GM21423 (cell line): ENCODE results near the gene LPAR2.
"Not testable (repeated sequence)": the region's sequence is repeated elsewhere in the genome, so short reads cannot be mapped to it uniquely, and the experiment has no call there.

Experiments used
- ATAC-seq: cut with Tn5 transposase; IDR thresholded peaks from one replicate; pipeline ENCODE4 v1.9.1; 2021; ENCODE audit warnings: mild to moderate bottlenecking, moderate library complexity; ENCODE audit not compliant: unreplicated experiment

The LPAR2 gene

DNA sequence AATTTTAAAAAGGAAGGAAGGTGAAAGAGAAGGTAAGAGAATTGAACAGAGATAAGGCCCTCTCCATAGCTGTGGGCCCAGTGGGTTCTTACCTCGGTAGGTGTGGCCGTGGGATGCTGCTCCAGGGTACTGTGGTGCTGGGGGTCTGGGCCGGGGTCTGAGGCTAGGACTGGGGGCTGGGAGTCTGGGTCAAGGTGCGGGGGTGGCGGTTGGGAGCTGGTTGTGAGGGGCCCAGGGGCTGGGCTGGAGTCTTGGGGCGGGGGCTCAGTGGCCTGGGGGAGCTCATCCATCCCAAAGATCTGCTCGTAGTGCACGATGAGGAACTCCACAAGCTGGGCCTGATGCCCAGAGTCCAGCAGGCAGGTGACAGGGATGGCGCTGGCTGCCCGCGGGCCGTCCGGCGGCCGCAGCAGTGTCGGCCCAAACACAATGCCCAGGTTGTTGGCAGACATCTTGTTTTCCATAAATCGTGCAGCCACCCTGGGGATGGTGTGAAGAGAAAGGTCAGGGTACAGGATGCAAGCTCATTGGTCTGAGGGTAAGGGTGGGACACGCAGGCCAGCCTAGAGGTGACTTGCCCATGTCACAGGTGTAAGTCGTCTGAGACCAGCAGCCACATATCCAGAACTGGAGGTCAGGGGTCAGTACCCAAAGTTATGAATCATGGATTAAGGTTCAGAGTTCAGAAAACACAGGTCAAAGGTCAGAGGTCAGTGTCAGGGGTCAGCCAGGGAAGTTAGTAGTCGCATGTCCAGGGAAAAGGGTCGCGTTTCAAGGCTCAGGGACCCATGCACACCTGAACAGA is 5.9 kb upstream of the LPAR2 start:
- no peak for ATAC-seq

GRCh38 chr19:19632661-19633060 is 4.6 kb upstream of the LPAR2 start:
- ATAC-seq: no peak

- ATAC-seq: no peak
Observed at GRCh38 chr19:19631346-19631745, 3.3 kb upstream of the LPAR2 start.

GRCh38 chr19:19630426-19630825 is 2.4 kb upstream of the LPAR2 start:
- ATAC-seq: no peak

- no peak for ATAC-seq
Observed at GRCh38 chr19:19630062-19630414, 2.0 kb upstream of the LPAR2 start.

DNA sequence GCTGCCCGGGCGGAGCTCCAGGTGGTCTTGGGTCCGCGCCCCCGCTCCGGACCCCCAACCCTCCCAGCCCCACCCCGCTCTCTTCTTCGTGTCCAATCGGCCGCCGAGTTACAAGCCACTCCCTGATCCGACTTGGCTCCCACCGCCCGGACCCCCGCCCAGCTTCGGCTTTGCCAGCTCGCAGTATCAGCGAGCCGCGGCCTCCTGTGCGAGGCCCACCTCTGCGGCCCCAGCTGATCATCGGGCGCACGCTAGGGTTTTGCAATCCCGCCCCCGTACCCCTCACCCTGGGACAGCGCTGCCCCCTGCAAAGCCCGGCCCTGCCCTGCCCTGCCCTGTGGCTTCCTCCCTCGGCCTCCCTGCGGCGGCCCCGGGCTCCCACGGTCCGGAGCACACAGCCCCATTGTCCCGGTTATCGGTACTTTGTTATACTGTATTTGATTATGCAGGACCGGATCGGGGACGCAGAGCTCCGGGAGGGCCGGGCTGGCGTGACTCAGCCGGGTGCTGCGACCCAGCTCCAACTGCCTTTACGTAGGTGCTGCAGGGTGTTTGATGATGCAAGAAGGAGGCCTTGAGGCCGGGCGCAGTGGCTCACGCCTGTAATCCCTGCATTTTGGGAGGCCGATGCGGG is 598 bp upstream of the LPAR2 start:
- peak; percentile 14 for ATAC-seq

GRCh38 chr19:19626516-19627472 is 1.2 kb downstream of the LPAR2 start:
- no peak for ATAC-seq

- ATAC-seq: no peak
Observed at GRCh38 chr19:19624032-19624570, 3.9 kb downstream of the LPAR2 start.

- no peak for ATAC-seq
Observed at GRCh38 chr19:19623383-19623782, 4.6 kb downstream of the LPAR2 start.

GRCh38 chr19:19619849-19620210 is 8.2 kb downstream of the LPAR2 start:
- no peak for ATAC-seq

DNA sequence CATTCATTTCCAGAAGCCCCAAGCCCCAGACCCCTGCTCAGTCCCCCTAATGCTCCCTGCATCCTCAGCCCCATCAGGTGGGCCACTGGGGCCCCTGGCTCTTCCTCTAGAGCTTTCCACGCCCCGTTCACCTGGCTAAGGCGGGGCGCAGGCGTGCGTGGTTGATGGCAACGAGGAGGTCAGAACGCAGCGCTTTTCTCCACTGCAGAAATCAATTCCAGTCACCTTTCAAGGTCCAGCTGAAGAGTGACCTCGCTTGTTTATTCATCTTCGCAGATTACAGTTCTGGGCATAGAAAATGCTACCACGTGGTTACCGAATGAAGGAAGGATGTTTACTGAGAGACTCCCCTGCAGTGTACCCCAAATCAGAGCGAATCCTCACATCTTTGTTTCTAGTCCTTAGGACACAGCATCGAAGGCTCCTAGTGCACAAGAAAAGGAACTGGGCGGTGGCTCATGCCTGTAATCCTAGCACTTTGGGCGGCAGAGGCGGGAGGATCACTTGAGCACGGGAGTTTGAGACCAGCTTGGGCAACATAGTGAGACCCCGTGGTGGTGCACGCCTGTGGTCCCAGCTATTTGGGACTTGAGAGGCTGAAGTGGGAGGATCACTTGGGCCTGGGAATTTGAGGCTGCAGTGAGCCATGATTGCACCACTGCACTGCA is 8.7 kb downstream of the LPAR2 start:
- no peak for ATAC-seq

GRCh38 chr19:19618219-19619051 is 9.6 kb downstream of the LPAR2 start, which contains the start of gene PBX4:
Gene PBX4 (minus strand): TSS chr19:19618687. CDS start chr19:19618629, 58 bp downstream.
- ATAC-seq: peak; percentile 89

GRCh38 chr19:19615086-19615485 is 12.9 kb downstream of the LPAR2 start:
- no peak for ATAC-seq

DNA sequence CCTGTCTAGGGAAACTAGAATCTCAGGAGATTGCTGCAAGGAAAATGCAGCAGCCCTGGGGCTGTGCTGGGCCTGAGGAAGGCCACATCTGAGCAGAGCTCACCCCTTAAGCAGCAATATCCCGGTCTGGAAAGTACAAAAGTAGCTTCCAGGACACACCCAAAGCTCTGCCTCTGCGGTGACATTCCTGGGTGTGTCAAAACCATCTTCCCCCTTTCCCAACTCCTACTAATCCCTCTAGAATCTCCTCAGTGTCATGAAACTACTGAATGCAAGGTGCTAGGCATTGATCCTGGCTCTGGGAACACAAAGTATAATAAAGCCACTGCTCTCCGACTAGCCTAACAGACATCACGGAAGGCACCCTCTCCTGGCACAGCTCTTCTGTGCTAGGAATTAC is 14.5 kb downstream of the LPAR2 start:
- ATAC-seq: no peak

DNA sequence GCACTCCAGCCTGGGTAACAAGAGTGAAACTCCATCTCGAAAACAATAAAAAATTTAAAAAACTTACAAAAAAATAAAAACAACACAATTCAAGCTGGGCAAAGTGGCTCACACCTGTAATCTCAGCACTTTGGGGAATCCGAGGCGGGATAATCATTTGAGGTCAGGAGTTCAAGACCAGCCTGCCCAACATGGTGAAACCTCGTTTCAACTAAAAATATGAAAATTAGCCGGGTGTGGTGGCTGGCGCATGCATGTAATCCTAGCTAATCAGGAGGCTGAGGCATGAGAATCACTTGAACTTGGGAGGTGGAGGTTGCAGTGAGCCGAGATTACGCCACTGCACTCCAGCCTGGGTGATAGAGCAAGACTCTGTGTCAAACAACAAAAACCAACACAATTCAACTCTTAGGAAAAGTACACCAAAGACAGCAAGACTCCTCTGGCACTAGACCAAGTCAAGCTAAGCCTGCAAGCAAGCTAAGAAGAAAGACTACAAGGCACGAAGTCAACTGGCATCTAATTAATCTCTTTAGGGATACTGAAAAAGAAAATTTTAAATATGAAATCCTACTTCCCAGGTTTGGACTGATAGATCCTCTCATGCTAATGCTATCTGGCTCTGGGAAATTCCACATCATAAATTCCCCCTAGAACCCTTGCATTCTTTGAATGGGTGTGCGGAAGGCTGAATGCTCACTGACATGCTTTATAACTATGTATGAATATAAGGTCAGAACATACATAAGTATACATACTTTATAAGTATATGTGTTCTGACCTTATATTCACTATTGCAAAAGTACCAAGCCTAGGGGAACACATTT is 17.4 kb downstream of the LPAR2 start:
- ATAC-seq: no peak

- not testable (repeated sequence) for ATAC-seq
Observed at GRCh38 chr19:19606686-19607085, 21.3 kb downstream of the LPAR2 start.

DNA sequence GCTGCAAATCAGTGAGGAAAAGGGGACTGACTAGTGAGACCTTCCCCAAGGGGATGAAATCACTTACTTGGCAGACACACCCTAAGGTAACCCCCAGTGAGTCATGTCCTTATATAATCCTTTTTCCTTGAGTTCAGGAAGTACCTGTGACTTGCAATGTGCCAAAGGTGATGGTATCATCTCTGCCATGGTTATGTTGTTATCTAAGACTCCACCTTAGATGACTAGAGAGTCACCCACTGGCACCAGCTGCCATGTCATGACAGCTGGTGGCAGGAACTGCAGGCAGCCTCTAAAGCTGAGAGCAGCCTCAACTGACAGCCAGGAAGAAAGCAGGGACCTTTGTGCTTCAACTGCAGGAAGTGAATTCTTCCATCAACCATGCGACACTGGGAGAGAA is 22.0 kb downstream of the LPAR2 start:
- no peak for ATAC-seq

GRCh38 chr19:19602713-19603324 is 25.2 kb downstream of the LPAR2 start:
- no peak for ATAC-seq
